Lung (tissue), 12 donors: Measurements from ENCODE around the gene FGF14. TPM values are rescaled to one million over a fixed set of nuclear protein-coding genes. Genes with fewer than 3 reads are reported as not detected.

Experiments
- ATAC-seq: fragments of 200-7000 bp; cut with Tn5 transposase; one replicate; pipeline ENCODE4 v1.9.1; 2020; ENCODE audit warnings: moderate number of reproducible peaks; ENCODE audit not compliant: insufficient read depth, low FRiP score
- DNase-seq, 3 donors: peaks; one replicate each; pipeline ENCODE4 v3.0.0-alpha.2; 2013 to 2017
- H3K27ac ChIP-seq, 2 donors: one replicate each; pipeline ENCODE4 v1.5.1; 2013; ENCODE audit warnings: mild to moderate bottlenecking in 2 of 2, moderate library complexity in 2 of 2, control low read depth in 1 of 2, inconsistent platforms in 1 of 2, low read depth in 1 of 2, low read length in 1 of 2
- H3K27me3 ChIP-seq, 3 donors: one replicate each; pipeline ENCODE4 v1.5.1; 2013; ENCODE audit warnings: low read length in 2 of 3; ENCODE audit not compliant: control insufficient read depth in 3 of 3, insufficient read depth in 3 of 3
- H3K36me3 ChIP-seq, 4 donors: one replicate each; pipeline ENCODE4 v1.5.1; 2013; ENCODE audit warnings: low read length in 4 of 4, mild to moderate bottlenecking in 1 of 4, moderate library complexity in 1 of 4; ENCODE audit not compliant: control insufficient read depth in 4 of 4, insufficient read depth in 4 of 4
- H3K4me1 ChIP-seq, 5 donors: one replicate each; pipeline ENCODE4 v1.5.1; 2013; ENCODE audit warnings: low read length in 5 of 5, mild to moderate bottlenecking in 2 of 5, moderate library complexity in 1 of 5; ENCODE audit not compliant: control insufficient read depth in 5 of 5, insufficient read depth in 5 of 5
- H3K4me3 ChIP-seq: one replicate; pipeline ENCODE4 v1.5.1; 2013; ENCODE audit warnings: mild to moderate bottlenecking, control low read depth, moderate library complexity
- H3K9ac ChIP-seq, 2 donors: one replicate each; pipeline ENCODE4 v1.5.1; 2013; ENCODE audit warnings: low read length in 2 of 2, control low read depth in 1 of 2; ENCODE audit not compliant: insufficient read depth in 1 of 2
- H3K9me3 ChIP-seq, 4 donors: one replicate each; pipeline ENCODE4 v1.5.1; 2013; ENCODE audit warnings: low read length in 3 of 4, mild to moderate bottlenecking in 1 of 4, moderate library complexity in 1 of 4; ENCODE audit not compliant: control insufficient read depth in 4 of 4, insufficient read depth in 3 of 4
- CTCF ChIP-seq: IDR thresholded peaks from 2 replicates; pipeline ENCODE4 v1.5.1; 2012; ENCODE audit warnings: mild to moderate bottlenecking; ENCODE audit errors: control extremely low read depth, extremely low read depth
- WGBS, 2 donors: extraction: QIAGEN DNeasy Blood & Tissue Kit; methylation state at CpG; one replicate each; pipeline ENCODE4 v1.1.7; 2013; 5-methylcytosine and 5-hydroxymethylcytosine counted together
- polyA plus RNA-seq, 2 donors: library from polyadenylated mRNA; stranded (reverse); fragments of 200-250 nt; gene quantifications; one replicate each; pipeline ENCODE4 v1.2.1, GENCODE V29; 2013
- total RNA-seq, 2 donors: library from RNA; depleted of rRNA in 1 of 2; stranded (reverse); fragments of >200 nt in 1 of 2; gene quantifications; one replicate each; pipeline ENCODE4 v1.2.1, GENCODE V29; 2014 to 2021
- donor health status: control.
- donor health status: control.
- donor health status: Bipolar disorder and iron deficiency.
- donor health status: healthy.
- donor health status: DM: yes; HTN: yes; CAD: no.

FGF14 gene
- total and polyA plus RNA-seq, 4 donors, result 0.59 to 12.9 (median 2.3) TPM

DNA sequence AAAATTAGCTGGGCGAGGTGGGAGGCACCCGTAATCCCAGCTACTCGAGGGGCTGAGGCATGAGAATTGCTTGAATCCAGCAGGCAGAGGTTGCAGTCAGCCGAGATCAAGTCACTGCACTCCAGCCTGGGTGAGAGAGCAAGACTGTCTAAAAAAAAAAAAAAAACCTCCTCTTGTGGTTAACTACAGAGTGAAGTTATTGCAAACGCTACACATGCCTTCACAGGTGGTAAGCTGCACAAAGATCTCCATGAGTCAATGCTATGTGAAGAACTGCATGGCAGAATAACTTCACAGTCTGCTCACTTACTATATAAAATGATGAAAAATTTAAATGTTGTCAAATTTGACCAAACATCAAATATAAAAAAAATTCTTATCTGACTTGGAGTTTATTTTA, 436.8 kb downstream of the FGF14 start:
- H3K36me3 ChIP-seq, result no peaks in the 10 kb centered on the region
- H3K4me1 ChIP-seq, result no peaks in the 10 kb centered on the region
- no peak overlapping the region for H3K9ac ChIP-seq
- TF ChIP-seq CTCF, result no peak
- H3K9me3 ChIP-seq, result no peaks in the 10 kb centered on the region
- no peak overlapping the region for H3K4me3 ChIP-seq
- no peak for DNase-seq
- WGBS, 2 donors, result 61 to 75% methylated on average over 5 of the region's 5 CpGs
- ATAC-seq, result no peak
- no peaks in the 10 kb centered on the region for H3K27me3 ChIP-seq
- no peak overlapping the region for H3K27ac ChIP-seq

DNA sequence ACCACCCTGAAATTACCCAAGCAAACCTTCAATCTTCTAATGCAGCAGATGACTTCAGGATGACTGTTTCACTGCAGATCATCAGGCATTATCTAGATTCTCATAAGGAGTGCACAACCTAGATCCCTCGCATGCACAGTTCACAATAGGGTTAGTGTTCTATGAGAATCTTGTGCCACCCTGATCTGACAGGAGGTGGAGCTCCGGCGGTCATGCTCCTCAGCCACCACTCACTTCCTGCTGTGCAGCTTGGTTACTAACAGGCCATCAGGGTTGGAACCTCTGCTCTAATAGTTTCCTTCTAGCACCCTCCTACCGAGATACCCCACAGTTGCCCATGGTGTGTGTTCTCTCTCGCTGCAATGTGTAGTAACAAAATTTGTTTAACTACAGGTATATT, 442.8 kb downstream of the FGF14 start:
- H3K9me3 ChIP-seq, result no peaks in the 10 kb centered on the region
- WGBS, 2 donors, result 75 to 76% methylated on average over 5 of the region's 5 CpGs
- H3K9ac ChIP-seq, result no peak overlapping the region
- H3K27ac ChIP-seq, result no peak overlapping the region
- ATAC-seq, result no peak
- no peaks in the 10 kb centered on the region for H3K36me3 ChIP-seq
- no peaks in the 10 kb centered on the region for H3K27me3 ChIP-seq
- H3K4me3 ChIP-seq, result no peak overlapping the region
- TF ChIP-seq CTCF, result no peak
- no peaks in the 10 kb centered on the region for H3K4me1 ChIP-seq
- no peak for DNase-seq

DNA sequence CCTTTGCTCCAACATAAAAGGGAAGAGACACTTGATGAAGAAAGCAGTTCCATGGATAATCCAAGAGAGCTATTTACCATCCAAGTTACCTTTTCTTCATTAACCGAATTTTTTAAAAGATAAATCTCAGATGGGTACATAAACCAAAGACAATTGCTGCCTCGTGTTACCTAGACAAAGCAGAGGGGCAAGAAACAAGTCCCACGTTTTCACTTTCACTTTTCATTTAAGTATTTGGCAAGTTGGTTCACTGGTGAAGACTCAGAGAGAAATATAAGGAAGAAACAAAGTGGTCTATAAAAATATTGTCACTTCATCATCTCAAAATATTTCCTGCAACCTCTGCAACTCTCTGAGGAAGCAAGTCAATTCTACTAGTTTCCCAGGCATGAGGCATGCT, 446.1 kb downstream of the FGF14 start:
- ATAC-seq, result no peak
- no peaks in the 10 kb centered on the region for H3K27me3 ChIP-seq
- no peak for DNase-seq
- TF ChIP-seq CTCF, result no peak
- H3K36me3 ChIP-seq, result no peaks in the 10 kb centered on the region
- 37 to 61% methylated on average over 3 of the region's 3 CpGs for WGBS, 2 donors
- H3K4me1 ChIP-seq, result no peaks in the 10 kb centered on the region
- H3K27ac ChIP-seq, result no peak overlapping the region
- no peak overlapping the region for H3K4me3 ChIP-seq
- no peak overlapping the region for H3K9ac ChIP-seq
- H3K9me3 ChIP-seq, result no peaks in the 10 kb centered on the region

- ATAC-seq, result no peak
- 84 to 86% methylated on average over 2 of the region's 2 CpGs for WGBS, 2 donors
Observed at GRCh38 chr13:101951114-101951513, 450.7 kb downstream of the FGF14 start.

More at GRCh38 chr13:101951114-101951513, 450.7 kb downstream of the FGF14 start:
- H3K36me3 ChIP-seq, result no peaks in the 10 kb centered on the region
- DNase-seq, result no peak
- H3K27ac ChIP-seq, result no peak overlapping the region
- H3K27me3 ChIP-seq, result no peaks in the 10 kb centered on the region
- TF ChIP-seq CTCF, result no peak
- H3K4me3 ChIP-seq, result no peak overlapping the region
- no peaks in the 10 kb centered on the region for H3K9me3 ChIP-seq
- H3K9ac ChIP-seq, result no peak overlapping the region
- H3K4me1 ChIP-seq, result no peaks in the 10 kb centered on the region
